Activated naive CD4-positive, alpha-beta T cell treated with anti-CD3 and anti-CD28 coated beads, Interleukin-2, amount 10 ng/mL, durations not matched to agents 7 days and 5 days (primary cell): ENCODE measurements around the gene LCE4A.
"Not testable (repeated sequence)": the region's sequence is repeated elsewhere in the genome, so short reads cannot be mapped to it uniquely, and the experiment has no call there.

Source experiments
- CTCF ChIA-PET: fragments of 350-600 bp; sonication (Branson Sonifier 250); formaldehyde crosslinking; loops from one replicate; lab custom pipeline; 2021; ENCODE audit warnings: antibody characterized with exemption; lab: Charles Lee
- DNase-seq: peaks from one replicate; pipeline ENCODE4 v3.0.0-alpha.2; 2020
- H3K27ac Mint-ChIP-seq: one replicate; pipeline ENCODE4 v1.8.0; 2021; ENCODE audit warnings: mild to moderate bottlenecking, moderate library complexity, mixed read lengths
- H3K27me3 Mint-ChIP-seq: one replicate; pipeline ENCODE4 v1.8.0; 2021; ENCODE audit warnings: mild to moderate bottlenecking, mixed read lengths
- H3K36me3 Mint-ChIP-seq: one replicate; pipeline ENCODE4 v1.8.0; 2021; ENCODE audit warnings: mixed read lengths
- H3K4me1 Mint-ChIP-seq: one replicate; pipeline ENCODE4 v1.8.0; 2021; ENCODE audit warnings: mixed read lengths
- H3K4me3 Mint-ChIP-seq: one replicate; pipeline ENCODE4 v1.8.0; 2021; ENCODE audit warnings: mild to moderate bottlenecking, moderate library complexity, mixed read lengths
- H3K9me3 Mint-ChIP-seq: one replicate; pipeline ENCODE4 v1.8.0; 2021; ENCODE audit warnings: mixed read lengths

The LCE4A gene

GRCh38 chr1:152707860-152708259 lies at the start of gene LCE4A:
Gene LCE4A (plus strand): TSS chr1:152708160. CDS start chr1:152709076, 916 bp downstream.
- no peaks in the 10 kb centered on the region for H3K4me1 Mint-ChIP-seq
- H3K4me3 Mint-ChIP-seq, result no peak within 1 kb of the TSS
- H3K27ac Mint-ChIP-seq, result no peak within 1 kb of the TSS
- CTCF ChIA-PET, result no interaction called here
- H3K9me3 Mint-ChIP-seq, result peaks cover 2% of the 10 kb centered on the region
- no peaks in the 10 kb centered on the region for H3K36me3 Mint-ChIP-seq
- DNase-seq, result no peak
- peaks cover 10% of the 10 kb centered on the region for H3K27me3 Mint-ChIP-seq

GRCh38 chr1:152658649-152659048 lies 49.3 kb upstream of the LCE4A start:
- DNase-seq, result no peak
- Mint-ChIP-seq H3K36me3 (no peaks in the 10 kb centered on the region), H3K27me3 (peaks cover 6% of the 10 kb centered on the region), H3K4me1 (no peaks in the 10 kb centered on the region), H3K9me3 (no peaks in the 10 kb centered on the region), H3K27ac (no peak overlapping the region), H3K4me3 (no peak overlapping the region)
- CTCF ChIA-PET, result no interaction called here

GRCh38 chr1:152663098-152663497 lies 44.9 kb upstream of the LCE4A start, which contains the start of gene LCE2D:
Gene LCE2D (plus strand): TSS chr1:152663380. CDS start chr1:152664106, 726 bp downstream.
- H3K4me1 Mint-ChIP-seq, result no peaks in the 10 kb centered on the region
- no peak within 1 kb of the TSS for H3K4me3 Mint-ChIP-seq
- H3K27ac Mint-ChIP-seq, result no peak within 1 kb of the TSS
- no peak for DNase-seq
- no peaks in the 10 kb centered on the region for H3K36me3 Mint-ChIP-seq
- H3K27me3 Mint-ChIP-seq, result no peaks in the 10 kb centered on the region
- no peaks in the 10 kb centered on the region for H3K9me3 Mint-ChIP-seq
- CTCF ChIA-PET, result interaction anchor here (1.1 kb wide), 1 partner anchor 9 kb away, joined by 4 read pairs; no protein-coding TSS in a partner anchor

GRCh38 chr1:152666171-152666570 lies 41.8 kb upstream of the LCE4A start:
- H3K9me3 Mint-ChIP-seq, CTCF ChIA-PET, H3K27me3 Mint-ChIP-seq, DNase-seq, H3K4me3 Mint-ChIP-seq, H3K4me1 Mint-ChIP-seq, H3K36me3 Mint-ChIP-seq, H3K27ac Mint-ChIP-seq: not testable (repeated sequence)

- no peak overlapping the region for H3K4me3 Mint-ChIP-seq
- peaks cover 4% of the 10 kb centered on the region for H3K27me3 Mint-ChIP-seq
- no peak for DNase-seq
- H3K36me3 Mint-ChIP-seq, result no peaks in the 10 kb centered on the region
- no peak overlapping the region for H3K27ac Mint-ChIP-seq
- H3K9me3 Mint-ChIP-seq, result no peaks in the 10 kb centered on the region
- CTCF ChIA-PET, result no interaction called here
- H3K4me1 Mint-ChIP-seq, result no peaks in the 10 kb centered on the region
These were observed 40.3 kb upstream of the LCE4A start for GRCh38 chr1:152667648-152668047.

GRCh38 chr1:152673016-152673415 lies 34.9 kb upstream of the LCE4A start:
- no peak for DNase-seq
- no peaks in the 10 kb centered on the region for H3K36me3 Mint-ChIP-seq
- CTCF ChIA-PET, result no interaction called here
- no peaks in the 10 kb centered on the region for H3K4me1 Mint-ChIP-seq
- H3K27ac Mint-ChIP-seq, result no peak overlapping the region
- H3K27me3 Mint-ChIP-seq, result peaks cover 4% of the 10 kb centered on the region
- no peaks in the 10 kb centered on the region for H3K9me3 Mint-ChIP-seq
- H3K4me3 Mint-ChIP-seq, result no peak overlapping the region

GRCh38 chr1:152674983-152675382 lies 33.0 kb upstream of the LCE4A start, which contains the start of gene LCE2C:
Gene LCE2C (plus strand): TSS chr1:152675279. CDS start chr1:152676016, 737 bp downstream.
- peaks cover 13% of the 10 kb centered on the region for H3K27me3 Mint-ChIP-seq
- H3K4me1 Mint-ChIP-seq, H3K36me3 Mint-ChIP-seq, H3K4me3 Mint-ChIP-seq, DNase-seq, H3K27ac Mint-ChIP-seq, CTCF ChIA-PET, H3K9me3 Mint-ChIP-seq: not testable (repeated sequence)

- H3K4me1 Mint-ChIP-seq, result no peaks in the 10 kb centered on the region
- no peaks in the 10 kb centered on the region for H3K9me3 Mint-ChIP-seq
- CTCF ChIA-PET, result no interaction called here
- no peaks in the 10 kb centered on the region for H3K36me3 Mint-ChIP-seq
- no peak for DNase-seq
- peaks cover 10% of the 10 kb centered on the region for H3K27me3 Mint-ChIP-seq
- no peak overlapping the region for H3K4me3 Mint-ChIP-seq
- H3K27ac Mint-ChIP-seq, result no peak overlapping the region
These were observed 28.5 kb upstream of the LCE4A start for GRCh38 chr1:152679459-152679858.

- H3K9me3 Mint-ChIP-seq, result no peaks in the 10 kb centered on the region
- no peak for DNase-seq
- no peak overlapping the region for H3K27ac Mint-ChIP-seq
- CTCF ChIA-PET, result no interaction called here
- H3K36me3 Mint-ChIP-seq, result no peaks in the 10 kb centered on the region
- peaks cover 10% of the 10 kb centered on the region for H3K27me3 Mint-ChIP-seq
- H3K4me1 Mint-ChIP-seq, result no peaks in the 10 kb centered on the region
- no peak overlapping the region for H3K4me3 Mint-ChIP-seq
These were observed 26.3 kb upstream of the LCE4A start for GRCh38 chr1:152681616-152682015.

- Mint-ChIP-seq H3K4me3 (no peak overlapping the region), H3K27ac (no peak overlapping the region), H3K9me3 (no peaks in the 10 kb centered on the region), H3K36me3 (no peaks in the 10 kb centered on the region), H3K4me1 (no peaks in the 10 kb centered on the region), H3K27me3 (peaks cover 8% of the 10 kb centered on the region)
- DNase-seq, result no peak
- CTCF ChIA-PET, result no interaction called here
These were observed 24.1 kb upstream of the LCE4A start for GRCh38 chr1:152683846-152684245.

- H3K9me3 Mint-ChIP-seq, H3K36me3 Mint-ChIP-seq, H3K4me3 Mint-ChIP-seq, H3K4me1 Mint-ChIP-seq, H3K27me3 Mint-ChIP-seq, DNase-seq, H3K27ac Mint-ChIP-seq, CTCF ChIA-PET: not testable (repeated sequence)
These were observed 22.1 kb upstream of the LCE4A start, which contains the start of gene LCE2B for GRCh38 chr1:152685823-152686222. Gene LCE2B (plus strand): TSS chr1:152686123. CDS start chr1:152686844, 721 bp downstream.

GRCh38 chr1:152697701-152698600 lies 10.0 kb upstream of the LCE4A start, which contains the start of gene LCE2A:
Gene LCE2A (plus strand): TSS chr1:152698345. CDS start chr1:152698902, 557 bp downstream.
- no peak for DNase-seq
- CTCF ChIA-PET, result interaction anchor here (1.5 kb wide), 1 partner anchor 173 kb away, joined by 3 read pairs; no protein-coding TSS in a partner anchor
- Mint-ChIP-seq H3K4me1 (no peaks in the 10 kb centered on the region), H3K9me3 (no peaks in the 10 kb centered on the region), H3K4me3 (no peak within 1 kb of the TSS), H3K27me3 (no peaks in the 10 kb centered on the region), H3K36me3 (no peaks in the 10 kb centered on the region), H3K27ac (no peak within 1 kb of the TSS)

GRCh38 chr1:152699746-152700145 lies 8.2 kb upstream of the LCE4A start:
- Mint-ChIP-seq H3K9me3 (peaks cover 2% of the 10 kb centered on the region), H3K27me3 (no peaks in the 10 kb centered on the region), H3K4me3 (no peak overlapping the region), H3K27ac (no peak overlapping the region), H3K36me3 (no peaks in the 10 kb centered on the region), H3K4me1 (no peaks in the 10 kb centered on the region)
- CTCF ChIA-PET, result no interaction called here
- DNase-seq, result no peak

- Mint-ChIP-seq H3K27me3 (peaks cover 7% of the 10 kb centered on the region), H3K27ac (no peak overlapping the region), H3K4me3 (no peak overlapping the region), H3K9me3 (no peaks in the 10 kb centered on the region), H3K36me3 (no peaks in the 10 kb centered on the region), H3K4me1 (no peaks in the 10 kb centered on the region)
- DNase-seq, result no peak
- CTCF ChIA-PET, result no interaction called here
These were observed 10.3 kb downstream of the LCE4A start for GRCh38 chr1:152718238-152718637.

GRCh38 chr1:152725261-152725660 lies 17.3 kb downstream of the LCE4A start:
- Mint-ChIP-seq H3K27ac (no peak overlapping the region), H3K9me3 (no peaks in the 10 kb centered on the region), H3K27me3 (peaks cover 7% of the 10 kb centered on the region), H3K36me3 (no peaks in the 10 kb centered on the region), H3K4me3 (no peak overlapping the region), H3K4me1 (no peaks in the 10 kb centered on the region)
- CTCF ChIA-PET, result no interaction called here
- DNase-seq, result no peak
